Endodermal cell (in vitro differentiated cells): Measurements from ENCODE around the gene SMOC2. TPM values are rescaled to one million over a fixed set of nuclear protein-coding genes. Genes with fewer than 3 reads are reported as not detected.

Experiments
- DNase-seq: peaks from one replicate; pipeline ENCODE4 v3.0.0-alpha.2; 2017
- H3K27ac ChIP-seq: 2 replicates; pipeline ENCODE4 v1.5.1; 2013; ENCODE audit warnings: mild to moderate bottlenecking, low read depth, low read length, moderate library complexity
- H3K27me3 ChIP-seq: 2 replicates; pipeline ENCODE4 v1.6.1; 2013; ENCODE audit warnings: mild to moderate bottlenecking, low read length, moderate library complexity; ENCODE audit not compliant: insufficient read depth, control insufficient read depth, poor library complexity, severe bottlenecking
- H3K36me3 ChIP-seq: 2 replicates; pipeline ENCODE4 v1.7.0; 2013; ENCODE audit warnings: mild to moderate bottlenecking, low read length, moderate library complexity; ENCODE audit not compliant: control insufficient read depth, insufficient read depth
- H3K4me1 ChIP-seq: one replicate; pipeline ENCODE4 v1.7.0; 2013; ENCODE audit warnings: low read length; ENCODE audit not compliant: control insufficient read depth, insufficient read depth
- H3K4me3 ChIP-seq: 2 replicates; pipeline ENCODE4 v1.5.1; 2013; ENCODE audit warnings: mild to moderate bottlenecking, low read length, moderate library complexity
- H3K9ac ChIP-seq: 2 replicates; pipeline ENCODE4 v1.6.1; 2013; ENCODE audit warnings: mild to moderate bottlenecking, low read length, moderate library complexity; ENCODE audit not compliant: poor library complexity, severe bottlenecking; ENCODE audit errors: extremely low read depth
- H3K9me3 ChIP-seq: 2 replicates; pipeline ENCODE4 v1.6.1; 2013; ENCODE audit warnings: mild to moderate bottlenecking, low read length, moderate library complexity; ENCODE audit not compliant: control insufficient read depth
- H3K27ac Mint-ChIP-seq: 2 replicates; pipeline ENCODE4 v1.8.0; 2020; ENCODE audit warnings: mixed read lengths
- H3K27me3 Mint-ChIP-seq: 2 replicates; pipeline ENCODE4 v1.8.0; 2021; ENCODE audit warnings: mild to moderate bottlenecking, mixed read lengths; ENCODE audit not compliant: insufficient read depth
- H3K36me3 Mint-ChIP-seq: 2 replicates; pipeline ENCODE4 v1.8.0; 2020; ENCODE audit warnings: low read depth, mixed read lengths
- H3K4me1 Mint-ChIP-seq: 2 replicates; pipeline ENCODE4 v1.8.0; 2020; ENCODE audit warnings: mixed read lengths
- H3K4me3 Mint-ChIP-seq: 2 replicates; pipeline ENCODE4 v1.8.0; 2020; ENCODE audit warnings: mild to moderate bottlenecking, moderate library complexity, mixed read lengths
- H3K9me3 Mint-ChIP-seq: 2 replicates; pipeline ENCODE4 v1.8.0; 2020; ENCODE audit warnings: mild to moderate bottlenecking, mixed read lengths
- WGBS, 2 experiments: methylation state at CpG; one replicate each; pipeline versions ENCODE4 v1.1.5 to v1.1.7; 2013; ENCODE audit warnings: missing lambda C conversion rate in 2 of 2, mixed read lengths in 1 of 2; ENCODE audit not compliant: insufficient coverage in 1 of 2, insufficient read length in 1 of 2; 5-methylcytosine and 5-hydroxymethylcytosine counted together
- total RNA-seq, 2 donors: library from RNA; stranded (reverse); fragmentation: NEBNext Ultra II Directional in 1 of 2; extraction: Animal tissue kit (Norgen Biotek cat#: 25700) in 1 of 2; gene quantifications; 2 replicates in 1 of 2; 3 replicates in 1 of 2; pipeline ENCODE4 v1.2.1, GENCODE V29; 2021
- TF ChIP-seq, protein P1 (sequence below): fragments of 200-600 bp; sonication (generic); conservative IDR thresholded peaks from 2 replicates; pipeline ENCODE4 v1.5.0; 2021; ENCODE audit warnings: antibody characterized with exemption, mild to moderate bottlenecking

Gene SMOC2
- total RNA-seq, 2 donors from 2014 or later, result 0.20 TPM; not detected in 1

DNA sequence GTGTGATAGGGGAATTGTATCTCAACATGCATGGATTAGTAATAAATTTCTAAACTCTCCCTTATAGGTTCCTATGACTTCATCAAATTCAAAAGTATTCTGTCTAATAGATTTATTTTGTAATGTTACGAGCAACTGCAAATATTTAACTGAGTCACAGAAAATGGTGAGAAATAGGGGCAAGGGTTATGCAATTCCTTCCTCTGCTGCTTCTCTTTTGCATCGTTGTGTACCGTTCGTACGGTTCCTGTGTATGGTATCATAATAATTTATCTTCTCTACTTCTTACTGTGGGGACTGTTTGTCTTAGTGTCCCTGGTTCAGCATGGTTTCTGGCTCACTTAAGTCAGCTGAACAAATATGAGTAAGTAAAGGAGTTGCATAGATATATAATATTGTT is 44.8 kb downstream of the SMOC2 start:
- no peak overlapping the region for H3K27ac ChIP-seq
- Mint-ChIP-seq H3K27me3 (no peaks in the 10 kb centered on the region), H3K9me3 (peaks cover under 1% of the 10 kb centered on the region), H3K4me1 (no peaks in the 10 kb centered on the region), H3K4me3 (no peak overlapping the region), H3K36me3 (no peaks in the 10 kb centered on the region), H3K27ac (no peak overlapping the region)
- no peak overlapping the region for H3K4me3 ChIP-seq
- 90% methylated on average over 1 of the region's 5 CpGs; no CpG with 5 or more reads in 1 of the 2 experiments for WGBS, 2 experiments
- H3K4me1 ChIP-seq, result no peaks in the 10 kb centered on the region
- no peaks in the 10 kb centered on the region for H3K36me3 ChIP-seq
- TF ChIP-seq, protein P1, sequence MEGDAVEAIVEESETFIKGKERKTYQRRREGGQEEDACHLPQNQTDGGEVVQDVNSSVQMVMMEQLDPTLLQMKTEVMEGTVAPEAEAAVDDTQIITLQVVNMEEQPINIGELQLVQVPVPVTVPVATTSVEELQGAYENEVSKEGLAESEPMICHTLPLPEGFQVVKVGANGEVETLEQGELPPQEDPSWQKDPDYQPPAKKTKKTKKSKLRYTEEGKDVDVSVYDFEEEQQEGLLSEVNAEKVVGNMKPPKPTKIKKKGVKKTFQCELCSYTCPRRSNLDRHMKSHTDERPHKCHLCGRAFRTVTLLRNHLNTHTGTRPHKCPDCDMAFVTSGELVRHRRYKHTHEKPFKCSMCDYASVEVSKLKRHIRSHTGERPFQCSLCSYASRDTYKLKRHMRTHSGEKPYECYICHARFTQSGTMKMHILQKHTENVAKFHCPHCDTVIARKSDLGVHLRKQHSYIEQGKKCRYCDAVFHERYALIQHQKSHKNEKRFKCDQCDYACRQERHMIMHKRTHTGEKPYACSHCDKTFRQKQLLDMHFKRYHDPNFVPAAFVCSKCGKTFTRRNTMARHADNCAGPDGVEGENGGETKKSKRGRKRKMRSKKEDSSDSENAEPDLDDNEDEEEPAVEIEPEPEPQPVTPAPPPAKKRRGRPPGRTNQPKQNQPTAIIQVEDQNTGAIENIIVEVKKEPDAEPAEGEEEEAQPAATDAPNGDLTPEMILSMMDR, result no peak
- H3K9ac ChIP-seq, result no peak overlapping the region
- no peaks in the 10 kb centered on the region for H3K9me3 ChIP-seq
- DNase-seq, result no peak
- no peaks in the 10 kb centered on the region for H3K27me3 ChIP-seq

DNA sequence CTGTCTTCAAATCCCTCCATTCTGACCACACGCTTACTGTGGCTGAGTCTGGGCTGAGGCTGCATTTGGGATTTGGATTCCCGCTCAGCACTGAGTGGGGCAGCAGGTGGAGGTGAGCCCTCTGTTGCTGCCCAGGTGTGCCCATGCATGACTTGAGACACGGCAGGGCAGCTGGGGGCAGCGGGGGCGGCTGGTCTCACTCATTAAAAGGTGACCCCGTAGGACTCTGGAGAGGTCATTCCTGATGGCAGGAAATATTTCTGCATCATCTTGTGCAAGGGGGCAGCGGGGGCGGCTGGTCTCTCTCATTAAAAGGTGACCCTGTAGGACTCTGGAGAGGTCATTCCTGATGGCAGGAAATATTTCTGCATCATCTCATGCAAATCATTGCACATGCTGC is 49.8 kb downstream of the SMOC2 start:
- Mint-ChIP-seq H3K36me3 (no peaks in the 10 kb centered on the region), H3K27me3 (no peaks in the 10 kb centered on the region), H3K27ac (no peak overlapping the region), H3K9me3 (no peaks in the 10 kb centered on the region), H3K4me1 (no peaks in the 10 kb centered on the region), H3K4me3 (no peak overlapping the region)
- Histone ChIP-seq H3K36me3 (no peaks in the 10 kb centered on the region), H3K4me3 (no peak overlapping the region), H3K9ac (no peak overlapping the region), H3K27me3 (no peaks in the 10 kb centered on the region), H3K27ac (no peak overlapping the region), H3K9me3 (no peaks in the 10 kb centered on the region), H3K4me1 (no peaks in the 10 kb centered on the region)
- DNase-seq, result no peak
- 92 to 95% methylated on average over 8 of the region's 8 CpGs for WGBS, 2 experiments
- TF ChIP-seq, protein P1, result no peak

DNA sequence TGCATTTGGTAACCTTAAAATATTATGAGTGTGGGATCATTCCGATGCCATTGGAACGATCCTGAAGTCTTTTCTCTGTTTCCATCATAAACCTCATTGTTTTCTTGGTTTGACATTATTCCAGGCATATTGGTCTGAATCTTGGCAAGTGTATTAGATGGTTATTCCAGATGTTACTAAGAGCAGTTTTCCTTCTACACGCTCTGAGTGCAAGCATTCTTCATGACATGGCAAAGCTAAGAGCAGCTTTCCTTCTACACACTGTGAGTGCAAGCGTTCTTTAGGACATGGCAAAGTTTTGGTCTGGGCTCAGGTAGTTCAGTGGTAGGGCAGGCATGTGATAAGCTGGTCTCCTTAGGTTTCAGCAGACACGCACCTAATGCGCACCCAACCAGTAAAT is 53.0 kb downstream of the SMOC2 start:
- Mint-ChIP-seq H3K9me3 (no peaks in the 10 kb centered on the region), H3K4me1 (peaks cover 4% of the 10 kb centered on the region), H3K27me3 (peaks cover 2% of the 10 kb centered on the region), H3K27ac (no peak overlapping the region), H3K4me3 (no peak overlapping the region), H3K36me3 (no peaks in the 10 kb centered on the region)
- no peak overlapping the region for H3K9ac ChIP-seq
- H3K4me1 ChIP-seq, result no peaks in the 10 kb centered on the region
- no peaks in the 10 kb centered on the region for H3K36me3 ChIP-seq
- no peak overlapping the region for H3K27ac ChIP-seq
- WGBS, 2 experiments, result 90 to 96% methylated on average over 4 to 6 of the region's 6 CpGs
- no peaks in the 10 kb centered on the region for H3K9me3 ChIP-seq
- DNase-seq, result no peak
- H3K27me3 ChIP-seq, result no peaks in the 10 kb centered on the region
- TF ChIP-seq, protein P1, result no peak
- H3K4me3 ChIP-seq, result no peak overlapping the region
